K562 (cell line): Measurements from ENCODE around the gene FDPS. TPM values are rescaled to one million over a fixed set of nuclear protein-coding genes. Genes with fewer than 3 reads are reported as not detected.

ENCODE experiments used
- COPS2 ChIP-seq: fragments of 450-650 bp; conservative IDR thresholded peaks from 2 replicates; pipeline ENCODE4 v1.6.1; 2016; ENCODE audit warnings: mild to moderate bottlenecking, moderate library complexity
- HMG20B ChIP-seq: fragments of 250-450 bp; sonication (Bioruptor Pico); IDR thresholded peaks from 2 replicates; pipeline ENCODE4 v1.5.0; 2021; ENCODE audit warnings: mild to moderate bottlenecking
- KAT7 ChIP-seq: sonication (generic); formaldehyde crosslinking; IDR thresholded peaks from 2 replicates; pipeline ENCODE4 v1.8.0; 2022; ENCODE audit warnings: missing genetic modification reagents, mild to moderate bottlenecking, borderline replicate concordance
- KLF16 ChIP-seq: IDR thresholded peaks from 2 replicates; pipeline ENCODE4 v1.6.1; 2016; ENCODE audit warnings: antibody characterized with exemption
- MYNN ChIP-seq, 2 experiments: sonication (generic); formaldehyde crosslinking in 1 of 2; IDR thresholded peaks; 2 replicates each; pipeline versions ENCODE4 v1.5.0 to v1.6.1; 2016 to 2020; ENCODE audit warnings: antibody characterized with exemption in 1 of 2, missing genetic modification reagents in 1 of 2
- PHTF2 ChIP-seq: fragments of 250-450 bp; sonication (Bioruptor Pico); IDR thresholded peaks from 2 replicates; pipeline ENCODE4 v1.5.0; 2021; ENCODE audit warnings: mild to moderate bottlenecking
- SMAD2 ChIP-seq: fragments of 150-350 bp; IDR thresholded peaks from 2 replicates; pipeline ENCODE4 v1.6.1; 2014; ENCODE audit warnings: low read depth, mild to moderate bottlenecking, low read length
- SMARCA5 ChIP-seq: fragments of 450-650 bp; IDR thresholded peaks from 2 replicates; pipeline ENCODE4 v1.6.1; 2016
- SRSF9 ChIP-seq: fragments of 200-400 bp; formaldehyde crosslinking; IDR thresholded peaks from 2 replicates; pipeline ENCODE4 v1.6.1; 2017; ENCODE audit warnings: low read depth, low read length, borderline replicate concordance
- SUPT5H ChIP-seq: fragments of 450-650 bp; IDR thresholded peaks from 2 replicates; pipeline ENCODE4 v1.6.1; 2016
- TAF1 ChIP-seq: IDR thresholded peaks from 2 replicates; pipeline ENCODE4 v1.6.1; 2011; ENCODE audit warnings: mild to moderate bottlenecking, low read length, moderate library complexity; ENCODE audit not compliant: insufficient read depth, control insufficient read depth, severe bottlenecking; ENCODE audit errors: extremely low read depth
- TAF9B ChIP-seq: fragments of 450-650 bp; IDR thresholded peaks from 2 replicates; pipeline ENCODE4 v1.6.1; 2018; ENCODE audit warnings: mild to moderate bottlenecking; ENCODE audit not compliant: partially characterized antibody
- ZNF785 ChIP-seq: fragments of 250-450 bp; sonication (Bioruptor Pico); IDR thresholded peaks from 2 replicates; pipeline ENCODE4 v1.4.0; 2020; ENCODE audit warnings: mild to moderate bottlenecking
- polyA plus RNA-seq, 8 experiments: library from polyadenylated mRNA; depleted of rRNA in 4 of 8; stranded (reverse) in 5 of 8; unstranded in 3 of 8; fragments of >200 nt; fragmentation: Nextera tagmentation in 2 of 8; fragmentation: Illumina TruSeq in 1 of 8; extraction: Ambion mirVana in 2 of 8; extraction: Trizol in 1 of 8; gene quantifications; 2 replicates each; pipeline versions ENCODE4 v1.2.1 to v1.2.3, GENCODE V29; 2011 to 2014; ENCODE audit warnings: inconsistent platforms in 1 of 8, missing spikeins in 1 of 8
- total RNA-seq, 7 experiments: library from RNA; depleted of rRNA in 6 of 7; stranded (reverse); fragments of >200 nt in 6 of 7; fragmentation: Illumina TruSeq in 2 of 7; extraction: Trizol in 2 of 7; gene quantifications; 2 replicates each; pipeline versions ENCODE4 v1.2.1 to v1.2.3, GENCODE V29; 2011 to 2021; ENCODE audit warnings: low replicate concordance in 1 of 7
- TF ChIP-seq, protein P1 (sequence below): sonication (generic); formaldehyde crosslinking; IDR thresholded peaks from 2 replicates; pipeline ENCODE4 v1.4.0; 2020; ENCODE audit warnings: mild to moderate bottlenecking, missing genetic modification reagents
- TF ChIP-seq, protein P2 (sequence below): fragments of 450-650 bp; IDR thresholded peaks from 2 replicates; pipeline ENCODE4 v1.6.1; 2016; ENCODE audit warnings: low read depth, mild to moderate bottlenecking, moderate library complexity
- TF ChIP-seq, protein P3 (sequence below): sonication (generic); formaldehyde crosslinking; IDR thresholded peaks from 2 replicates; pipeline ENCODE4 v1.8.1; 2023; ENCODE audit warnings: missing genetic modification reagents, mild to moderate bottlenecking, borderline replicate concordance

The FDPS gene
- total and polyA plus RNA-seq, 9 of the 15 experiments (the other 6 are each of a cell fraction or from before 2014, with no cell fraction given) = 247 to 884 (median 360) TPM

DNA sequence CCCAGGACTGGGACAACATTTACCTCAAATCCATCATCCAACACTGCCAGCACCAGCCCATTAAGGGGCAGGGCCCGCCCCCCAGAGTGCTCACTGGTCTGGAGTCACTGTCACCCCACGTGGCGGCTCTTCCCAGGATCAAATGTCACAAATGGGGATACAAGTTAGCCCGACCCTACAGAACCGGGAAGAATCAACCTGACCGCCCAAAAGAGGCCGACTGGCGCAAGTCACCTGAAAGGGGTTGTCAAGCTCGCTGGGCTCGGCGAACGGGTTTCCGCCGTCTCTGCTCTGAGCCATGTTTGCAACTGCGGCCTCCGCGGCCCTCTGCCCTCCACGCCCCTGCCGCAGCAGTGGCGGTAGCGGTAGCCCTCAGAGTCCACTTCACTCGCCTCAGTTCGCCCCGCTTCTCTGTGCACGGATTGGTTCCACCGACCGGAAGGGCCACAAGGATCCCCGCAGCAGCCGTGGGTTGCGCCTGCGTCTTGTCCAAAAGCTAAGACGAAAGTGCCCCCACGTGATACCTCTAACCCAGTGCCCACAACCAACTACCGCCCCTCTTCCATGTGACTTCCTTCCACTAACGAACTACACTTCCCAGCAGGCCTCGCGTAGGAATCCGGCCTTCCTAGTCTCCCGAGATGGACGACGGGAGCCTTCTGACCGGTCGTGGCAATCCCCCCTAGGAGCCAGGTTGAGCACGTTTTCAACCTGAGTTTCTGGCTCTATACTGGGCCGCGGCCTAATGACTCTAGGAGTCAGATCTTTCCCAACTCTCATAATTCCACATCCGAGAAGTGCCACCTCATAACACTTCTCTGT lies 46.6 kb upstream of the FDPS start, which contains the start of gene SCAMP3 (continued):
- TF ChIP-seq, protein P1, sequence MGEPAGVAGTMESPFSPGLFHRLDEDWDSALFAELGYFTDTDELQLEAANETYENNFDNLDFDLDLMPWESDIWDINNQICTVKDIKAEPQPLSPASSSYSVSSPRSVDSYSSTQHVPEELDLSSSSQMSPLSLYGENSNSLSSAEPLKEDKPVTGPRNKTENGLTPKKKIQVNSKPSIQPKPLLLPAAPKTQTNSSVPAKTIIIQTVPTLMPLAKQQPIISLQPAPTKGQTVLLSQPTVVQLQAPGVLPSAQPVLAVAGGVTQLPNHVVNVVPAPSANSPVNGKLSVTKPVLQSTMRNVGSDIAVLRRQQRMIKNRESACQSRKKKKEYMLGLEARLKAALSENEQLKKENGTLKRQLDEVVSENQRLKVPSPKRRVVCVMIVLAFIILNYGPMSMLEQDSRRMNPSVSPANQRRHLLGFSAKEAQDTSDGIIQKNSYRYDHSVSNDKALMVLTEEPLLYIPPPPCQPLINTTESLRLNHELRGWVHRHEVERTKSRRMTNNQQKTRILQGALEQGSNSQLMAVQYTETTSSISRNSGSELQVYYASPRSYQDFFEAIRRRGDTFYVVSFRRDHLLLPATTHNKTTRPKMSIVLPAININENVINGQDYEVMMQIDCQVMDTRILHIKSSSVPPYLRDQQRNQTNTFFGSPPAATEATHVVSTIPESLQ (CRISPR knock-in tag) = no peak
- TF ChIP-seq SMAD2 (no peak), ZNF785 (CRISPR knock-in tag) (no peak), MYNN (IDR thresholded peaks at IDR 0.05) (peak; percentile 37), MYNN (CRISPR knock-in tag; IDR thresholded peaks at IDR 0.05) (no peak), HMG20B (CRISPR knock-in tag) (peak; percentile 8; the same call in 1 of the 2 replicates), PHTF2 (CRISPR knock-in tag) (peak; percentile 84), SRSF9 (no peak), TAF9B (no peak), SUPT5H (peak; percentile 89), TAF1 (peak; percentile 22), KAT7 (CRISPR knock-in tag) (peak; percentile 91; the same call in 1 of the 2 replicates), SMARCA5 (no peak), COPS2 (no peak), KLF16 (no peak)
- TF ChIP-seq, protein P2, sequence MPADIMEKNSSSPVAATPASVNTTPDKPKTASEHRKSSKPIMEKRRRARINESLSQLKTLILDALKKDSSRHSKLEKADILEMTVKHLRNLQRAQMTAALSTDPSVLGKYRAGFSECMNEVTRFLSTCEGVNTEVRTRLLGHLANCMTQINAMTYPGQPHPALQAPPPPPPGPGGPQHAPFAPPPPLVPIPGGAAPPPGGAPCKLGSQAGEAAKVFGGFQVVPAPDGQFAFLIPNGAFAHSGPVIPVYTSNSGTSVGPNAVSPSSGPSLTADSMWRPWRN = no peak
- TF ChIP-seq, protein P3, sequence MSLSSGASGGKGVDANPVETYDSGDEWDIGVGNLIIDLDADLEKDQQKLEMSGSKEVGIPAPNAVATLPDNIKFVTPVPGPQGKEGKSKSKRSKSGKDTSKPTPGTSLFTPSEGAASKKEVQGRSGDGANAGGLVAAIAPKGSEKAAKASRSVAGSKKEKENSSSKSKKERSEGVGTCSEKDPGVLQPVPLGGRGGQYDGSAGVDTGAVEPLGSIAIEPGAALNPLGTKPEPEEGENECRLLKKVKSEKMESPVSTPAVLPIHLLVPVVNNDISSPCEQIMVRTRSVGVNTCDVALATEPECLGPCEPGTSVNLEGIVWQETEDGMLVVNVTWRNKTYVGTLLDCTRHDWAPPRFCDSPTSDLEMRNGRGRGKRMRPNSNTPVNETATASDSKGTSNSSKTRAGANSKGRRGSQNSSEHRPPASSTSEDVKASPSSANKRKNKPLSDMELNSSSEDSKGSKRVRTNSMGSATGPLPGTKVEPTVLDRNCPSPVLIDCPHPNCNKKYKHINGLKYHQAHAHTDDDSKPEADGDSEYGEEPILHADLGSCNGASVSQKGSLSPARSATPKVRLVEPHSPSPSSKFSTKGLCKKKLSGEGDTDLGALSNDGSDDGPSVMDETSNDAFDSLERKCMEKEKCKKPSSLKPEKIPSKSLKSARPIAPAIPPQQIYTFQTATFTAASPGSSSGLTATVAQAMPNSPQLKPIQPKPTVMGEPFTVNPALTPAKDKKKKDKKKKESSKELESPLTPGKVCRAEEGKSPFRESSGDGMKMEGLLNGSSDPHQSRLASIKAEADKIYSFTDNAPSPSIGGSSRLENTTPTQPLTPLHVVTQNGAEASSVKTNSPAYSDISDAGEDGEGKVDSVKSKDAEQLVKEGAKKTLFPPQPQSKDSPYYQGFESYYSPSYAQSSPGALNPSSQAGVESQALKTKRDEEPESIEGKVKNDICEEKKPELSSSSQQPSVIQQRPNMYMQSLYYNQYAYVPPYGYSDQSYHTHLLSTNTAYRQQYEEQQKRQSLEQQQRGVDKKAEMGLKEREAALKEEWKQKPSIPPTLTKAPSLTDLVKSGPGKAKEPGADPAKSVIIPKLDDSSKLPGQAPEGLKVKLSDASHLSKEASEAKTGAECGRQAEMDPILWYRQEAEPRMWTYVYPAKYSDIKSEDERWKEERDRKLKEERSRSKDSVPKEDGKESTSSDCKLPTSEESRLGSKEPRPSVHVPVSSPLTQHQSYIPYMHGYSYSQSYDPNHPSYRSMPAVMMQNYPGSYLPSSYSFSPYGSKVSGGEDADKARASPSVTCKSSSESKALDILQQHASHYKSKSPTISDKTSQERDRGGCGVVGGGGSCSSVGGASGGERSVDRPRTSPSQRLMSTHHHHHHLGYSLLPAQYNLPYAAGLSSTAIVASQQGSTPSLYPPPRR (CRISPR knock-in tag) = no peak
